ENCODE data around the gene AKR1B1. TPM values are rescaled to one million over a fixed set of nuclear protein-coding genes. Genes with fewer than 3 reads are reported as not detected.

The AKR1B1 gene
- total RNA-seq, 4 donors from 2014 or later = 44.6 to 55.2 (median 52.5) TPM

Other genes starting within 250 kb of the AKR1B1 start
- 1 to 10 TPM; 6.6 to 8.6 (median 7.9) TPM for gene SLC35B4, start 142.2 kb downstream of the AKR1B1 start, total RNA-seq
- 1 to 10 TPM in 1 of 4 donors, under 1 TPM in 2, not detected in 1; 0.66 to 1.0 (median 0.83) TPM for gene AKR1B10, start 68.5 kb upstream of the AKR1B1 start, total RNA-seq
- gene AKR1B15, start 90.0 kb upstream of the AKR1B1 start, total RNA-seq = under 1 TPM in 1 of 4 donors, not detected in 3; 0.17 TPM
- gene BPGM, start 187.8 kb upstream of the AKR1B1 start, total RNA-seq = 10 to 100 TPM; 19.1 to 29.4 (median 22.7) TPM